ENCODE measurements around the gene GPC5. TPM values are rescaled to one million over a fixed set of nuclear protein-coding genes. Genes with fewer than 3 reads are reported as not detected.

Gene GPC5
- total and polyA plus RNA-seq, 4 donors = 0.51 to 22.4 (median 2.0) TPM

- Histone ChIP-seq H3K27ac (ENCODE audit: low read depth in 1 of 2, low read length in 2 of 2) (no peak overlapping the region), H3K4me3 (ENCODE audit: low read depth in 1 of 3, low read length in 3 of 3) (no peak overlapping the region), H3K4me1 (ENCODE audit: control insufficient read depth in 4 of 4, insufficient read depth in 4 of 4, low read length in 3 of 4) (no peaks in the 10 kb centered on the region), H3K36me3 (ENCODE audit: control insufficient read depth in 4 of 4, insufficient read depth in 3 of 4, low read depth in 1 of 4, low read length in 3 of 4) (no peaks in the 10 kb centered on the region), H3K9me3 (ENCODE audit: control insufficient read depth in 4 of 4, low read length in 3 of 4) (no peaks in the 10 kb centered on the region), H3K27me3 (ENCODE audit: control insufficient read depth in 4 of 4, insufficient read depth in 4 of 4, low read length in 3 of 4) (no peaks in the 10 kb centered on the region), H3K9ac (ENCODE audit: low read depth in 1 of 2, low read length in 2 of 2) (no peak overlapping the region)
- no peak for DNase-seq (ENCODE audit: low spot score)
- 85% methylated on average over 1 of the region's 1 CpG for WGBS
- no peak for TF ChIP-seq FOXA2 (IDR thresholded peaks at IDR 0.05)
- TF ChIP-seq GABPA (IDR thresholded peaks at IDR 0.05 in 1 of 2, conservative IDR thresholded peaks at IDR 0.05 in 1 of 2) = no peak
- TF ChIP-seq HNF4G (IDR thresholded peaks at IDR 0.05) = no peak
- no peak for TF ChIP-seq NR2F2 (IDR thresholded peaks at IDR 0.05)
- no peak for TF ChIP-seq ATF3 (IDR thresholded peaks at IDR 0.05)
- TF ChIP-seq FOXA1 (IDR thresholded peaks at IDR 0.05) = no peak
- no peak for TF ChIP-seq TAF1 (conservative IDR thresholded peaks at IDR 0.05)
- no peak for TF ChIP-seq EGR1 (IDR thresholded peaks at IDR 0.05; ENCODE audit: low read depth in 2 of 2)
- TF ChIP-seq YY1 (IDR thresholded peaks at IDR 0.05) = no peak
- no peak for TF ChIP-seq MAX (IDR thresholded peaks at IDR 0.05)
- TF ChIP-seq HNF4A (conservative IDR thresholded peaks at IDR 0.05) = no peak
- TF ChIP-seq SP1 (IDR thresholded peaks at IDR 0.05) = no peak
- no peak for TF ChIP-seq REST (IDR thresholded peaks at IDR 0.05)
- no peak for TF ChIP-seq RAD21 (IDR thresholded peaks at IDR 0.05)
- TF ChIP-seq JUND (IDR thresholded peaks at IDR 0.05) = no peak
- no peak for TF ChIP-seq ZBTB33 (IDR thresholded peaks at IDR 0.05)
- TF ChIP-seq CTCF (IDR thresholded peaks at IDR 0.05; ENCODE audit: low read depth, low read length, missing input control) = no peak
- TF ChIP-seq RXRA (IDR thresholded peaks at IDR 0.05) = no peak
Measured at GRCh38 chr13:91593456-91593855, 195.0 kb downstream of the GPC5 start.
